Bronchial epithelial cell (primary cell): Measurements from ENCODE around the gene RNF213. TPM values are rescaled to one million over a fixed set of nuclear protein-coding genes. Genes with fewer than 3 reads are reported as not detected.
A peak's percentile ranks its signal among the peaks of the same experiment; 100 is the strongest.

Experiments
- DNase-seq: peaks from one replicate; pipeline ENCODE4 v3.0.0-alpha.2; 2010; ENCODE audit warnings: low read depth
- FAIRE-seq: peaks from 2 replicates; lab custom pipeline; 2011; peaks lifted over from hg19 to GRCh38; lab: Jason Lieb, UNC
- H3K27me3 ChIP-seq: 2 replicates; pipeline ENCODE4 v1.5.1; 2011; ENCODE audit warnings: low read length; ENCODE audit not compliant: control insufficient read depth, insufficient read depth
- H3K36me3 ChIP-seq: 2 replicates; pipeline ENCODE4 v1.5.1; 2011; ENCODE audit warnings: low read length; ENCODE audit not compliant: control insufficient read depth, insufficient read depth
- H3K4me3 ChIP-seq: 2 replicates; pipeline ENCODE4 v1.5.1; 2011; ENCODE audit warnings: mild to moderate bottlenecking, low read depth, low read length, control low read depth
- total RNA-seq: library from RNA; depleted of rRNA; stranded (reverse); fragments of >200 nt; gene quantifications from 2 replicates; pipeline ENCODE4 v1.2.1, GENCODE V29; 2014
- TF ChIP-seq, protein P1 (sequence below): IDR thresholded peaks from 2 replicates; pipeline ENCODE4 v1.5.1; 2011; ENCODE audit warnings: mild to moderate bottlenecking, moderate library complexity, low read length, control low read depth, inconsistent platforms; ENCODE audit not compliant: insufficient read depth, severe bottlenecking

RNF213 gene
- total RNA-seq, 1 donor from 2014 or later: 41.3 TPM

DNA sequence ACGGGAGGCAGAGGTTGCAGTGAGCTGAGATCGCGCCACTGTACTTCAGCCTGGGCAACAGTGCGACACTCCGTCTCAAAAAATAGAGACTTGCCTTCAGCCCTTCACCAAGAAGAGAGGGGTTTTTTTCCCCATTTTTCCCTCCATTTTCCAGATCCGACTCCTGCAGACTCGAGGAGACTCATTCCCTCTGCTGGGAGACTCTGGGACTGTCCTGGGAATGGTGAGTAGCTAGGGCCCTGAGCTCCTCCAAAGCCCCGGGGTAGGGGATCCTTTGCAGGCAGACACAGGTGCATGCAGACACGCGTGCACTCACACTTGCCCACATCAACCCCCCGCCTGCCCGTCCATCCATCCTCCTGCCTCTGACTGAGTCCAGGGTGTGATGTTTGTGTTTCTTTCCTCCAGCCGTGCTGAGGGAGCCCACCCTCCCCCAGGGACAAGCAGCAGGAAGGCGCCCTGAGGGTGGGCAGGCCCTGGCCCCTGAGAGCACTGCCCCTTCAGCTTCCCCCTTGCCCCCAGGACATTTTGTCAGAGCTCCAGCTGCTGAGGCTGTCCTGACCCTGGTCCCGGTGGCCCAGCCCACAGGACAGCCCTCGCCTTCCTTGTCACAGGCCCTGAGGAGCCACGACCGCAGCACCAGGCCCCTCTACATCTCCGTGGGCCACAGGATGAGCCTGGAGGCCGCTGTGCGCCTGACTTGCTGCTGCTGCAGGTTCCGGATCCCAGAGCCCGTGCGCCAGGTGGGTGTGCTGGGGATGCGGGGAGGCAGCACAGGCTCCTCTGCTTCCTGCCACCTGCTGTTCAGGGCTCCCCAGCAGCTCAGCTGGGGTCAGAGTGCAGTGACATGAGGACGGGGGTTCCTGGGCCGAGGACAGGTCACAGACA is 164.5 kb downstream of the RNF213 start:
- Histone ChIP-seq H3K4me3 (no peak overlapping the region), H3K36me3 (no peaks in the 10 kb centered on the region), H3K27me3 (peaks cover 1% of the 10 kb centered on the region)
- TF ChIP-seq, protein P1, sequence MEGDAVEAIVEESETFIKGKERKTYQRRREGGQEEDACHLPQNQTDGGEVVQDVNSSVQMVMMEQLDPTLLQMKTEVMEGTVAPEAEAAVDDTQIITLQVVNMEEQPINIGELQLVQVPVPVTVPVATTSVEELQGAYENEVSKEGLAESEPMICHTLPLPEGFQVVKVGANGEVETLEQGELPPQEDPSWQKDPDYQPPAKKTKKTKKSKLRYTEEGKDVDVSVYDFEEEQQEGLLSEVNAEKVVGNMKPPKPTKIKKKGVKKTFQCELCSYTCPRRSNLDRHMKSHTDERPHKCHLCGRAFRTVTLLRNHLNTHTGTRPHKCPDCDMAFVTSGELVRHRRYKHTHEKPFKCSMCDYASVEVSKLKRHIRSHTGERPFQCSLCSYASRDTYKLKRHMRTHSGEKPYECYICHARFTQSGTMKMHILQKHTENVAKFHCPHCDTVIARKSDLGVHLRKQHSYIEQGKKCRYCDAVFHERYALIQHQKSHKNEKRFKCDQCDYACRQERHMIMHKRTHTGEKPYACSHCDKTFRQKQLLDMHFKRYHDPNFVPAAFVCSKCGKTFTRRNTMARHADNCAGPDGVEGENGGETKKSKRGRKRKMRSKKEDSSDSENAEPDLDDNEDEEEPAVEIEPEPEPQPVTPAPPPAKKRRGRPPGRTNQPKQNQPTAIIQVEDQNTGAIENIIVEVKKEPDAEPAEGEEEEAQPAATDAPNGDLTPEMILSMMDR: no peak
- DNase-seq (no peak), FAIRE-seq (no peak)

DNA sequence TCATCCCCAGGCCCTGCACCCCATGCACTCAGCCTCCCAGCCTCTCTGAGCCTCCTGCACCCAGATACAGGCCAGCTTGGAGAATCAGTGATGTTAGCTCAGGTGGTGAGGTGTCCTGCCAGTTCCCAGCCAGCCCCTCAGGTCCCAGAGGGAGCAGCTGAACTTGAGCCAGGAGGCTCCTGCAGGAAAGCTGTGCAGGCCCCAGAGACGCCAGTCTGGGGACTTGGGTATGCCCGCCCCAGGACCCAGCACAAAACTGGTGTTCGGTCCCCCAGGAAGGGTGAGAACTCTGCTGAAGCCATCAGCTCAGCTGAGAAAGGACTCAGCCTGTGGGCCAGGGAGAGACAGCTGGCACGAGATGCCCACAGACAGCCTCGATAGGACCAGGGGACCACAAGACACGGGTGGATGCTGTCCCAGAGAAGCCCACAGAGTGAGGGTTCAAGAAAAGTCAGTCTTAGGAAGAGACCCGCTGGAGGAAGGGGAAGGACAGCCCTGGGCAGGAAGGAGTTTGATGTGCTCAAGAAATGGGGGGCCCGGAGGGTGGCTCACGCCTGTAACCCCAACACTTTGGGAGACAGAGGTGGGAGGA is 165.3 kb downstream of the RNF213 start:
- peaks cover 1% of the 10 kb centered on the region for H3K27me3 ChIP-seq

DNA sequence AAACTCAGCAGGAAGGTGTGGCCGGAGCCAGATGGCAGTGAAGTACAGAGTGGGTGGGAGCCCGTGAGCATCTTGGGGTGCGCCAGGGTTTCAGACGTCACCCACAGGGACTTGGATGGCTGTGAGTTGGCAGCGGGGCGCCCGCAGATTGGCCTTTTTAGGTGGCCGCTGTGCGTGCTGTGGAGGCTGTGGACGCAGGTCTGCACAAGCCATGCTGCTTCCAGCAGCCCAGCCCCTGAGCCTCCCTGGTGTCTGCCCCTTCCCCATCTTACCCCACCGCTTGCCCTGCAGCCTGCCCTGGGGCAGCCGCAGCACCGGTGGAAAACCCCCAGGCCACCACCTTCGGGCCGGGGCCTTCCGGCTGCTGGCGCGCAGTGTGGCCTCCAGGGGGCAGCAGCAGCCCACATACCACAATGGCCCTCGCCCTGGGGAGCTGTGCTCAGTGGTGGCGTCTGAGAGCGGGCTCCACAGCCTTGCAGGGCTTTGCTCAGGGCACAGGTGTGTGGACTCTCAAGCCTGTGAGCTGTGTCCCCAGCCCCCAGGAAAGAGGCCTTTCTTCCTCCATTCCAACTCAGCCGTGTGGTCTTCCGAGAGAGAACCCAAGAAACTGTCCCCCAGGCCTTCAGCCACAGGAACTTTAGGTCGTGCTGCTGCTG is 166.1 kb downstream of the RNF213 start:
- Histone ChIP-seq H3K4me3 (no peak overlapping the region), H3K27me3 (peaks cover 1% of the 10 kb centered on the region), H3K36me3 (no peaks in the 10 kb centered on the region)
- peak; percentile 29 for DNase-seq
- peak; percentile 18 for FAIRE-seq
- TF ChIP-seq, protein P1: peak; percentile 97

More for the DNA sequence above, 165.3 kb downstream of the RNF213 start:
- no peaks in the 10 kb centered on the region for H3K36me3 ChIP-seq
- DNase-seq: no peak
- FAIRE-seq: no peak
- TF ChIP-seq, protein P1: no peak
- H3K4me3 ChIP-seq: no peak overlapping the region

DNA sequence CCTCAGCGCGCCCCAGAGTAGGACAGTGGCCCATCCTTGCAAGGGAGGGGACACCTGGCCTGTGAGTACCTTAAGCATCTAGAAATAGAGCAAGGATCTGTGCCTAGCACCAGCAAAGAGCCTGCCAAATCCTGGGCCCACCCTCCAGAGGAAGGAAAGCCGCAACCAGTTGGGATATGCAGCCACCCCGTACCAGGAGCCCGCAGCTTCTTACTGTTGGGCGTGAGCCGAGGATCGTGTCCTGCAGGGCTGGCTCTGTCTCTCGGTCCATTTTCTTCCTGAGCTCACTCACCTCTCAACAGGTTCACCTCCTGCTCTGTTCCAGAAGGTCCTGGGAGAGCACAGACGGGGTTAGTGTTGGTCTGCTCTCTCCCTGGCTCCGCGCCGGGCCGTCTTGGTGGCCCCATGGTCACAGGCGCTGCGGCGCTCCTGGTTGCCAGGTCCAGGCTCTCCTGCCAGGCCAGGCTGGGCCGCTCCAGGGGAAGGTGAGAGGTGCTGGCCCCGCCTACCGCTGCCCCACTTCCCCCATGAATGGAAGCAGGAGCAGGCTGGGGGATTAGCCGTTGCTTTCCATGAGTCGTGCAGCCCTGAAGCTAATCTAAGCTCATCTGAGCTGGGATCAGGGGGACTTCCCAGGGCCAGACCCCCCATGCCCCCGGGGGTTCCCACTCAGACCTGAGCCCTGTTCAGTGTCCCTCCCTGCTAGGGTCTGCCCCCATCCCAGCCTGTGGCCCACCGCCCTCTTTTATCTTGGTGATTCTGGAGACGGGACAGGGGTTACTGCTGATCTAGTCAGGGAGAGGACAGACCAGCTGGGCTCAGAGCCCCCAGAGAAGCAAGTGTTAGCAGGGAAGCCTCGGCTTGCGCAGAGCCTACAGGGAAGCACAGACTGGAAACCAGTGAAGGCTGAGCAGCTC is 167.0 kb downstream of the RNF213 start:
- TF ChIP-seq, protein P1: no peak
- peaks cover 1% of the 10 kb centered on the region for H3K27me3 ChIP-seq
- no peak for DNase-seq
- no peak for FAIRE-seq
- H3K36me3 ChIP-seq: no peaks in the 10 kb centered on the region
- H3K4me3 ChIP-seq: no peak overlapping the region

DNA sequence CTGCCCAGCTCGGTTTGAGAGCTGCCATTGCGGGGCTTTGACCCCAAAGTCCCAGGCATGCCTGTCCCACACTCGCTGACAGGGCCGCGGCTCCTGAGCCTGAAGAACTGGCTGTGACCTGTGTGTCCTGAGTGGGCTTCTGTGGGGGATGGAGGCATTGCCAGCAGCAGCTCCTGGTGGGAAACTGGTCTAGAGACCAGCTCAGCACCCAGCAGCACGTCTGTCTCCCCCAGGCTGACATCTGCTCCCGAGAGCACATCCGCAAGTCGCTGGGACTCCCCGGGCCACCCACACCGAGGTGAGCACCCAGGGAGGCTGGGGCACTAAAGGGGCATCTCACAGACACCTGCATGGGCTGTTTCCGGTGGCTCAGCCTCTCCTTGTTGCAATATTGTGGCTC is 167.7 kb downstream of the RNF213 start:
- H3K36me3 ChIP-seq: no peaks in the 10 kb centered on the region
- H3K27me3 ChIP-seq: peaks cover 1% of the 10 kb centered on the region
- H3K4me3 ChIP-seq: no peak overlapping the region
- DNase-seq (no peak), FAIRE-seq (no peak)
- TF ChIP-seq, protein P1: no peak
